Stimulated activated naive CD8-positive, alpha-beta T cell treated with anti-CD3 and anti-CD28 coated beads, Interleukin-15, amount 100 ng/mL, for 72 hours (primary cell): Measurements from ENCODE around the gene RAB3C.

Experiments used
- ATAC-seq: fragments of 150-1000 bp; cut with Tn5 transposase; 2 replicates; pipeline ENCODE4 v1.10.0; 2021; ENCODE audit warnings: mild to moderate bottlenecking, moderate library complexity
- DNase-seq, 2 donors: peaks; one replicate each; pipeline ENCODE4 v3.0.0; 2021 to 2022
- H3K27ac Mint-ChIP-seq, 2 donors: one replicate each; pipeline ENCODE4 v1.8.0; 2022; ENCODE audit warnings: mild to moderate bottlenecking in 2 of 2, mixed read lengths in 2 of 2, moderate library complexity in 2 of 2
- H3K27me3 Mint-ChIP-seq: one replicate; pipeline ENCODE4 v1.8.0; 2022; ENCODE audit warnings: mixed read lengths
- H3K4me1 Mint-ChIP-seq: one replicate; pipeline ENCODE4 v1.8.0; 2022; ENCODE audit warnings: mild to moderate bottlenecking, mixed read lengths
- H3K4me3 Mint-ChIP-seq, 2 donors: one replicate each; pipeline ENCODE4 v1.8.0; 2022; ENCODE audit warnings: mild to moderate bottlenecking in 2 of 2, mixed read lengths in 2 of 2, moderate library complexity in 1 of 2
- H3K9me3 Mint-ChIP-seq, 2 donors: one replicate each; pipeline ENCODE4 v1.8.0; 2022; ENCODE audit warnings: mixed read lengths in 2 of 2

The RAB3C gene

DNA sequence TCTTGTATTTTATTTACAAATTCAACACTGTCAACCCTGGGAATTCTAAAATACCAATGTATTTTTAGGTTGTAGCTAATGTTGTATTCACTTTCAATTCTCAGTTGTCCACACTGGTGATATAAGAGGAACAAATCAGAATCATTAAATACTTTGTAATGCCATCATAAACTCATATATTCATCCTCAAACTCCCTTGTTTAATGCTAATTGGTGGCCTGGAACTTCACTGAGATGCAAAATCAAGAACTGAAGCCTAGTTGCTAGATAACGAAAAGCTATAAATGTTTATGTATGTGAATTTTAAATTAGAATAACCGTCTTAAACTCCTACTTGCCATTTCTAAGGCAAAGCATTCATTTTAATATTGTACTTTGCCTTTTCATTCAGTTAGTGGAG is 274.7 kb downstream of the RAB3C start:
- H3K27me3 Mint-ChIP-seq = peaks cover 12% of the 10 kb centered on the region
- no peaks in the 10 kb centered on the region for H3K9me3 Mint-ChIP-seq
- no peak overlapping the region for H3K27ac Mint-ChIP-seq
- H3K4me3 Mint-ChIP-seq = no peak overlapping the region
- ATAC-seq (no peak), DNase-seq (no peak)
- no peaks in the 10 kb centered on the region for H3K4me1 Mint-ChIP-seq

GRCh38 chr5:58860680-58861079 is 277.8 kb downstream of the RAB3C start:
- Mint-ChIP-seq H3K4me3 (no peak overlapping the region), H3K27ac (no peak overlapping the region), H3K27me3 (peaks cover 8% of the 10 kb centered on the region), H3K4me1 (no peaks in the 10 kb centered on the region), H3K9me3 (no peaks in the 10 kb centered on the region)
- no peak for ATAC-seq
- DNase-seq = no peak

- no peaks in the 10 kb centered on the region for H3K4me1 Mint-ChIP-seq
- no peak overlapping the region for H3K27ac Mint-ChIP-seq
- H3K27me3 Mint-ChIP-seq = peaks cover 6% of the 10 kb centered on the region
- DNase-seq (no peak), ATAC-seq (no peak)
- H3K4me3 Mint-ChIP-seq = no peak overlapping the region
- H3K9me3 Mint-ChIP-seq = no peaks in the 10 kb centered on the region
Observed at GRCh38 chr5:58868931-58869330, 286.1 kb downstream of the RAB3C start.

DNA sequence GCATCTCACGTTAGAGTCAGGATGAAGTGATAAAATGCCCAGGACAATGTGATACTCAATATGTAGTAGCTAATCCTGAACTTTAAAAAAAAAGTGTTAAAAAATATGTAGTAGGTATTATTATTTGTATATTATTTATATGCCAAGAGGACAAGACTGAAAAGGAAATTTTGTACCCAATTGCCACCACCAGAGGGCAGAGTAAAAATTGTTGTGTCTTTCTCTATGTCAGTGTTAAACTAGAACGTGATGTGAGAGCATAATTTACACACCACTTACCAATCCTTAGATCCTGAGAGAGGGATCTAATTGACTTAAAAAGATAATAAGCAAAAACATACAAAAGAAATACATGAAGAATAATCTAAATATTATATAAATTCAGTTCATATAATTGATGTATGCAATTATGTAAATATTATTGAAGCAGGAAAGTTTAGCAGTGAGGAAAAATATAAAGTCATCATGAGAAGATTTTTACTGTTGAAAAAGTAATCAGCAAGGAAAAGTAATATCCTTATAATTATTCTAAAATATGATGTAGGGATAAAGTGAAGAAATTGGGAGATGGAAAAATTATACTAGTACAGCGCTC is 288.9 kb downstream of the RAB3C start:
- ATAC-seq (no peak), DNase-seq (peak in 1 of 2 donors; percentile 12)
- Mint-ChIP-seq H3K4me3 (no peak overlapping the region), H3K4me1 (no peaks in the 10 kb centered on the region), H3K27ac (no peak overlapping the region), H3K9me3 (no peaks in the 10 kb centered on the region), H3K27me3 (peaks cover 22% of the 10 kb centered on the region)

- Mint-ChIP-seq H3K4me3 (no peak overlapping the region), H3K27me3 (peaks cover 29% of the 10 kb centered on the region), H3K9me3 (no peaks in the 10 kb centered on the region)
Observed at GRCh38 chr5:58872670-58873273, 289.9 kb downstream of the RAB3C start.

DNA sequence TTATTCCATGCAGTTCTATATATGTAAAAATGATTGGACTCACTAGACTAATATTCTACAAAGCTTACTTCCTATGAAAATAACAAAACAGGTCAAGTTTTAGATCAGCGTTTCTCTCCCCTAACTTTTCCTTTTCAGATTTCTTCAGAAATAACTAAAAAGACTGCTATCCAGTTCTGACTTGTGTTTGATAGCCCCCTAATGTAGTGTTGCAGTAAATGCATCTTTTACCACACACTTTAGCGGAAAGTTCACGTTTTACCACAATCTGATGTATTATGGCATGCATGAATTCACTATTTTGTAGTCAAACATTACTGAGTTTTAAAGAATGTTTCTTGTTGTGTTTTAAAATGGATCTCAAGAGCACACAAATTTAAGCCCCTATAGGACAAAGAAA is 292.7 kb downstream of the RAB3C start:
- no peak overlapping the region for H3K27ac Mint-ChIP-seq
- ATAC-seq = no peak
- H3K4me3 Mint-ChIP-seq = no peak overlapping the region
- no peak for DNase-seq
- H3K4me1 Mint-ChIP-seq = no peaks in the 10 kb centered on the region
- H3K9me3 Mint-ChIP-seq = no peaks in the 10 kb centered on the region
- peaks cover 29% of the 10 kb centered on the region for H3K27me3 Mint-ChIP-seq

More at GRCh38 chr5:58872670-58873273, 289.9 kb downstream of the RAB3C start:
- H3K4me1 Mint-ChIP-seq = no peaks in the 10 kb centered on the region
- DNase-seq = no peak
- no peak overlapping the region for H3K27ac Mint-ChIP-seq
- ATAC-seq = no peak

GRCh38 chr5:58885260-58885659 is 302.4 kb downstream of the RAB3C start:
- Mint-ChIP-seq H3K9me3 (no peaks in the 10 kb centered on the region), H3K27me3 (no peaks in the 10 kb centered on the region), H3K27ac (no peak overlapping the region), H3K4me1 (peaks cover 23% of the 10 kb centered on the region), H3K4me3 (no peak overlapping the region)
- ATAC-seq = no peak
- DNase-seq = no peak

- Mint-ChIP-seq H3K4me3 (peak overlapping the region; percentile 36 to 41), H3K4me1 (peaks cover 28% of the 10 kb centered on the region), H3K9me3 (no peaks in the 10 kb centered on the region), H3K27ac (peak overlapping the region in 1 of 2 donors; percentile 92), H3K27me3 (peaks cover 9% of the 10 kb centered on the region)
- ATAC-seq = peak; percentile 78
- peak; percentile 66 to 67 for DNase-seq
Observed at GRCh38 chr5:58886315-58887207, 303.7 kb downstream of the RAB3C start.

DNA sequence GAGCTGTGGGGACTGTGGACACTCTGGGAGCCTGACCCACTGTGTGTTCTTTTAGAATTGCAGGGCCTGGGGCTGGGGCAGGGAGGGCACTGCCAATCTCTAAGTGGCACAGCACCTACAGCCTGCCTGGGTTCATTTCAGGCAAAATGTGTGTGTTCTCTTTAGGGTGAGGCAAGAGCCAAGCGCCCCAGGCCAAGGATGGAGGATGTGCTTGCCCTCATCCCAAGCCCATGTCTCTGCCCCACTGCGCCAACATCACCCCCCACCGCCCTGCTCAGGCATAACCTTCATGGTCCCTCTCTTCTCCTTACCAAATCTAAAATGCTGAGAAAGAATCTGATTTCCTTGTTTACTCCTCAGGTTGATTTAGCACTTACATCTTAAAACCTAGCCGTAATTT is 304.4 kb downstream of the RAB3C start:
- peak; percentile 3 for ATAC-seq
- Mint-ChIP-seq H3K4me1 (peaks cover 32% of the 10 kb centered on the region), H3K4me3 (peak overlapping the region in 1 of 2 donors; percentile 5), H3K27ac (peak overlapping the region in 1 of 2 donors; percentile 54), H3K9me3 (no peaks in the 10 kb centered on the region), H3K27me3 (peaks cover 9% of the 10 kb centered on the region)
- DNase-seq = no peak

DNA sequence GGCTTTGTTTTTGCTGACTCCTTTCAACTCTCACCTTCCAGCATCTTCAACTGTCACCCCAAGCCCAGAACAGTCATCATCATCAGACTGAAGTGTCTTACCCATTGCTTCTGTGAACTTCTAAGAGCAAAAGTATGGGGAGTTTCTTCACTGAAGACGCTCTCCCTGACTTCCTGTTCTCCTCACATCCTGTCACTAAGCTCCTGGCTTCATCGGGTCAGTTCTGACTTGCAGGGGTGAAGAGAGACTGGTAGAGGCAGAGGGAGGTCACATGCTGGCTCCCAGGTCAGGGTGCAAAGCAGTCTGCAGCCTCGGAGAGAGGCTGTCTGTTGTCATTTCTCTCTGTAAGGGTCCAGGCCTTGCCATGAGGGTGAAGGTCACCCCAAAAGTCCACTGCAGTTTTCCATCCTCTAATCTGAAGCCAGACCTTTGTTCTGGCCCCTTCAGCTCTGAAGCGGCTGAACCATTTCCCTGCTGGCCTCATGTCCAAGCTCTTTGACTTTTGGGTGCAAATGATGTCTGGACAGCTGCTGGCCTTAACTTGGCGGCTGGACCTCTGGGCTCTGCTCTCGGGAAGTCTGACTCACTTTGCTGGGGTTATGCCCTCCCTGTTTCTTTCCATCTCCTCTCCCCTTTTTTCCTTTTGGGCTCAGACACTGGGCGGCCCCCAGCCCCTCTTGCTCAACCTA is 305.0 kb downstream of the RAB3C start:
- peaks cover 32% of the 10 kb centered on the region for H3K4me1 Mint-ChIP-seq
- H3K27me3 Mint-ChIP-seq = peaks cover 9% of the 10 kb centered on the region
- peak overlapping the region in 1 of 2 donors; percentile 5 for H3K4me3 Mint-ChIP-seq
- ATAC-seq (peak; percentile 10), DNase-seq (no peak)
- no peaks in the 10 kb centered on the region for H3K9me3 Mint-ChIP-seq
- H3K27ac Mint-ChIP-seq = peak overlapping the region; percentile 45 to 54

DNA sequence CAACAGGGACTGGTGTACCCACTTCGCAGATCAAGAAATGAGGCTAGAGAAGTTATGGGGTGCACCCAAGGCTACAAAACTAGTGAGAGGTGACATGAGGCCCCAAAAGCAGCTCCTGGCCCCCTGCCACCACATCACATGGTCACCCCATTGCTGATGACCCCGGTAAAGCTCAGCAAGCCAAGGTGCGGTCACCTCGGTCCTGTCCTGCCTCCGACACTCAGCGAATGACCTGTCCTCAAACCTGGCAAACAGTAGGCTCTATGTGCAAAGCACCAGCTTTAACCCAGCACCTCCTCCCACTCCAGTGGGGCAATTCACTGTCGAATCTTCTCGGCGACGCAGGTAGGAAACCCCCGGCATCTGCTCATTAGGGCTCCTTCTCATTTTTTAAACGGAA is 307.4 kb downstream of the RAB3C start:
- no peak for DNase-seq
- Mint-ChIP-seq H3K4me1 (peaks cover 32% of the 10 kb centered on the region), H3K27me3 (peaks cover 9% of the 10 kb centered on the region), H3K27ac (no peak overlapping the region), H3K9me3 (no peaks in the 10 kb centered on the region), H3K4me3 (no peak overlapping the region)
- no peak for ATAC-seq

GRCh38 chr5:58890701-58891085 is 307.8 kb downstream of the RAB3C start:
- Mint-ChIP-seq H3K4me3 (no peak overlapping the region), H3K27ac (no peak overlapping the region), H3K27me3 (peaks cover 9% of the 10 kb centered on the region), H3K4me1 (peaks cover 32% of the 10 kb centered on the region), H3K9me3 (no peaks in the 10 kb centered on the region)
- DNase-seq (no peak), ATAC-seq (no peak)

- ATAC-seq (peak; percentile 68), DNase-seq (peak; percentile 46 to 66)
- Mint-ChIP-seq H3K27ac (peak overlapping the region in 1 of 2 donors; percentile 42), H3K9me3 (no peaks in the 10 kb centered on the region), H3K4me3 (peak overlapping the region; percentile 49 to 73), H3K4me1 (peaks cover 30% of the 10 kb centered on the region), H3K27me3 (peaks cover 9% of the 10 kb centered on the region)
Observed at GRCh38 chr5:58891086-58891970, 308.5 kb downstream of the RAB3C start.

- DNase-seq = no peak
- peaks cover 24% of the 10 kb centered on the region for H3K4me1 Mint-ChIP-seq
- peak overlapping the region in 1 of 2 donors; percentile 49 for H3K4me3 Mint-ChIP-seq
- no peak overlapping the region for H3K27ac Mint-ChIP-seq
- no peak for ATAC-seq
- H3K9me3 Mint-ChIP-seq = no peaks in the 10 kb centered on the region
- peaks cover 9% of the 10 kb centered on the region for H3K27me3 Mint-ChIP-seq
Observed at GRCh38 chr5:58891971-58892343, 309.1 kb downstream of the RAB3C start.

GRCh38 chr5:58893551-58893950 is 310.7 kb downstream of the RAB3C start:
- DNase-seq (no peak), ATAC-seq (no peak)
- H3K4me1 Mint-ChIP-seq = peaks cover 8% of the 10 kb centered on the region
- no peak overlapping the region for H3K27ac Mint-ChIP-seq
- H3K4me3 Mint-ChIP-seq = no peak overlapping the region
- H3K27me3 Mint-ChIP-seq = peaks cover 9% of the 10 kb centered on the region
- H3K9me3 Mint-ChIP-seq = no peaks in the 10 kb centered on the region
